Activated CD4-positive, CD25-positive, alpha-beta regulatory T cell treated with anti-CD3 and anti-CD28 coated beads, Interleukin-2, amount 50 U/mL, for 16 hours (primary cell): ENCODE results near the gene GYG1.
"Not testable (repeated sequence)": the region's sequence is repeated elsewhere in the genome, so short reads cannot be mapped to it uniquely, and the experiment has no call there.

Experiments used
- DNase-seq: peaks from one replicate; pipeline ENCODE4 v3.0.0-alpha.2; 2020; ENCODE audit warnings: low read depth, low spot score

Gene GYG1

DNA sequence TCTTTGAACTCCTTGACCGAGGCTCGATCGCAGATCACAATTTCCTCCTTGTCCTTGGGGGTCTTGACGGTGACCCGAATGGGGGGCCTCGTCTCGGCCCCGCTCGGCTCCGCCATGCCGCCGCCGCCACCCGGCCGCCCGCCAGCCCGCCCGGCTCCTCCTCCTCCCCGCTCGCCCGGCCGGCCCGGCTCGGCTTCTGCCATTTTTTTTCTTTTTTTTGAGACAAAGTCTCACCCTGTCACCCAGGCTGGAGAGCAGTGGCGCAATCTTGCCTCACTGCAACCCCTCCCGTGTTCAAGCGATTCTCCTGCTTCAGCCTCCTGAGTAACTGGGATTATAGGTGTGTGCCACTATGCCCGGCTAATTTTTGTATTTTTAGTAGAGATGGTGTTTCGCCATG, 3.8 kb upstream of the GYG1 start:
- DNase-seq = not testable (repeated sequence)

DNA sequence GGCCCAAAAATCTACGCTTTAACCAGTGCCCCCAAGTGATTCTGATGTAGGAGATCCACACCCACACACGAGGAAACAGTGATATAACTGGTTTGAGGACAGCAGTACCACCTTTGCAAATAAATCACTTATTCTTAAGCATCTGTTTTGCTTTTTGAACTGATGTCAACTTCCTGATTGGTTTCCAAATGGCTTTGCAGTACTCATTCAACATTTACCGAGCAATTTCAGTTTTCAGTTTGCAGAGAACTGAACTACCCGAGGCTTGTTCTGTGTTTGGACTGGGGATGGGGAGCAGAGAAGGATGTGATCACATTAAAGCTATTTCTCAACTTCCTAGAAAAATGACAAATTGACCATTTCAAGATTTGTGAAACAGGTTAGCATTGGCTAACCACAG, 1.1 kb upstream of the GYG1 start:
- no peak for DNase-seq

DNA sequence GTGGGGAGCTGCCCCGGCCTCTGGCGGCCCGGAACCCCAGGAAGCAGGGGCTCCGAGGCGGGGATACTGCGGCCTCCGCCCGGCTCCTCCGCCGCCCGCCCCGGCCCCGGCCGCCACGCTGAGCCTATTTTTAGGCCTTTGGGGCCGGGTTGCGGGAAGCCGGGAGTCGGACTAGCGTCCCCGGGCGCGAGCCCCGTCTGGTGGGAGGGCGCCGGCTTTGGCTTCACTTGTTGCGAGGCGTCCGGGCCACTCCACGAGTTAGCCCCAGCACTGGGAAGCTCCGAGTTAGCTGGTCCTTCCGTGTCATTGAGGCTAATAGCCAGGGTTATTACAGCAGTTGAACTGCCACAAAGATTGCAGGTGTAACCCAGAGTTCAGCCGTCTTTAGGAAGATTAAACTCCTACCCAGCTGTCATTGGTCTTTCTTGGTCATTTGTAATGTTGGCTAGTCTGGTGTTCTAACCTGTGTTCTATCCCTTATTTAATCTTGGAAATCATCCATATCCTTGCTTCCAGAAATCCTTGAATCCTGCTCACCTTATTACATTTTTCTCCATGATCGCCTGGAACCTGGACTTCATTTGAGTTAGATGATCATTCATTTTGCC, 791 bp downstream of the GYG1 start:
- DNase-seq = no peak

DNA sequence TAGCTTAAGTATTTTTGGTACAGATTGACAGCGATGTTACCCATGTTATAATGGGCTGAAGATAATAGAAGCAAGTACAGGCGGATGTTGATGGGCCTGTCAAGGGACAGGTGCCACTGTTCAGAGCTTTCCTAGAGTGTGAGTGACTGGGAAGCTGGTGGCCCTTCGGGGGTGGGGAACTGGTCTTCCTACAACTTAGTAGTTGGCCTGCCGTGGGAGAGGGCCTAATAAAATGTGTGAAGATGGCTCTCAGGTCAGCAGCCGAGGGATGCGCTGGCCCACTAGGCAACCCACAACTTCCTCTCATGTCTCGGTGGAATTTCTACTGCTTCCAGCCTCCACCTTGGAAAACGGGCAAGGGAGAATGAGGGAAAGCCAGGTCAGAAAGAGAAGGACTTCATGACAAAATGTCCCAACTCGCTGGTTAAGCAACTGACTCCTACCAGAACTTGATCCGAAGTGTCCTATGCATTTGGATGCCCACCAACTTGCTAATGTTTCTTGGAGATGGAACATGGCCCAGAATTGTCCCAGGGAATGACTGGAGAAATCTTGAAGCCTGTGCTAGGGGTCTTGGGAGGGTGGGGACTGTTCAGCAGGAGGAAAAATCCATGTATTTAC, 1.4 kb downstream of the GYG1 start:
- no peak for DNase-seq

DNA sequence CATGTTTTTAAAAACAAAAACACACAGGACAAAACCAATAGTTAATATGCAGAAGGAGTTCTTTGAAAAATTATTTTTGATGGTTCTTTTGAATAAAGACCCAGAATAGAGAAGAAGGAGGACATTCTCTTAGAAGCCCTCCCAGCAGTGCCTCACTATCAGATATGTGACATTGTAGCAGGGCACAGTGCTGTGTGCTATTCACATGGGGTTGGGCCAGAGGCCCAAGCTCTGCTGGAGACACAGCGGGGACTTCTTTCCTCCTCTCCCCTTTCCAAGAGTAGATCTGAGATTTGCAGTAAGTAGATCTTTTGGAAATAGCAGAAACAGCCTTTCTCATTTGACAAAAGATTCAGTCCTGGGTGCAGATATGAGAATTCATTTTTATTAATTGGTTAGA, 6.3 kb downstream of the GYG1 start:
- DNase-seq = no peak

DNA sequence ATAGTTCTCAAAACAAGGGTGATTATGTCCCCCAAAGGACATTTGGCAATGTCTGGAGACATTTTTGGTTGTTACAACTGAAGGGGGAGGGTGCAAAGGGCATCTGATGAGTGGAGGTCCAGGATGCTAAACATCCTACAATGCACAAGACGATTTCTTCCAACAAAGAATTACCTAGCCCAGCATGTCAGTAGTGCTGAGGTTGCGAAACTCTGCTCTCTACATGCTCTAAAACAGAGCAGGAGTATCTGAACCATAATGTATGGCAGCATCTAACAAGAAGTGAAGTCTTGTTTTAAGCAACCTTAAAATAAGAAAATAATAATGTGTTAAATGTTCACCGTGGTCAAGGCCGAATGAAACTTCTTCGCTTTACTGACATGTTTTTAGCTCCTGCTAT, 7.0 kb downstream of the GYG1 start:
- no peak for DNase-seq

DNA sequence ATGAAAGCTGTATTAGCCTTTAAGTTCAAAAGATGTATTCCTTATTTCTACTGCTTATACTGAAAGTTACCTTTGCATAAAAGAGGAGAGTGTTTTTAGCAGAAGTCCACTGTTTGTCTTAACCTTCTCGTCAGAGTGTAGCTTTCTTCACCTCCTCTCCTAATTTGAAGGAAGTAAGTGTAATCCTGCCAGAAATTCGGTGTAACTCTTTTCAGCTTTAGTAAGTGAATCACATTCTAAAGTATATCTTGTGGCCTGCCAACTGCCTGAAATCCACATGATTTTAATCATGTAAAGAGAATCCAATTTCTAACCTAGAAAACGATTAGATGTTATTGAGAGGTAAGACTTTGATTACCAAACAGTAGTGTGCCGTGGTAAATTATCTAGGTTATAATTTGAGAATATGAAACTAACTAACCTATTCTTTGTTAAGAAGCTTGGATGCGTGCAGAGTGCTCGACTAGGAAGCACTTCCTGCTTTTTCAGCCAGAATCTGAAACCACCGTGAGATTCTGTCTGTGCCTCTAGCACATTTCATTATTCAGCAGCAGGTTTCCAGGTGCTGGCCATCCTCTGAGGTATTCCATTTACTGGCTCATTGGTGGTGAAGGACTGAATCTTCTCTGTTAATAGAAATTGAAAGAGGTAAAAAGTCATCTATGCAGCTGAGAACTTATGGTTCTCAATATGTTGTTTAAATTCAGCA, 7.5 kb downstream of the GYG1 start:
- no peak for DNase-seq

DNA sequence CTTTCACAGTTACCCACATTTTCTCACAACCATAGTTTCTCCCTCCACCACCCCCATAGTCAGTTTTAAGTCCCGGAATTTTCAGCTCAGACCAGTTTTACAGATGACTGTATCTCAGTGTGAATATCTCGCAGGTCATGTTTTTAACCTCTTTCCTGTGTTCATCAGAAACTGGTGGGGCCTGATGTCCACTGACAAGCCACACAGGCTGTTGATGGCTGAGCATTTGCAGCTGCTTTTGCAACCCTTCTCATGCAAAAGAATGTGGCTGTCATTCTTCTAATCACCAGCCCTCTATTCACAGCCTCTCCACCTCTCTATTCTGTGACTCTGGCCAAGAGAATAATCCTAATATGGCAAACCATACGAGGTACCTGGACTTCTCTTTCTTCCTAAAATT, 8.5 kb downstream of the GYG1 start:
- no peak for DNase-seq

DNA sequence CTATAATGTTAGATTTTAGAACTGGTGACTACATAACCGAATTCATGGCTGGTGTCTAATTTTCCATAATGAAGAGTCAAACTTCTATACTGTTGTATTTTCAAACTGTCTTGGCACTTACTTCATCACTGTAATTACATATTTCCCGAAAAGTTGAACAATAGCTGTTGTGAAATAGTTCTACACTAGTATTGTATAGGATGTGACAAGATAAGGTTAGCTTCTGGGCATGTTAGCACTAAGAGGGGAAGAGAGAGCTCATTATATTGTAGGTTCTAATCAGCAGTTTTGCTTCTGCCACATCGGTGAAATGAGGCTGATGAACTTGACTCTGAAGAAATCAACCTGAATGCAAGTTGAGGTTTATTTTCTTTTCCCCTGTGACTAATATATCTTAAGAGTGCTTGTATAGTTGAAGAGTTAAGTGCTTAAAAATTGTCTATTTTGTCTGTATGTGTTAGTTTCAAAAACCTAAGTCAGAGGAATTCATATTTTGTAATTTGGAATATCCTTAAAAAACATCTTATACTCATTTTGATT, 8.9 kb downstream of the GYG1 start:
- DNase-seq = no peak

DNA sequence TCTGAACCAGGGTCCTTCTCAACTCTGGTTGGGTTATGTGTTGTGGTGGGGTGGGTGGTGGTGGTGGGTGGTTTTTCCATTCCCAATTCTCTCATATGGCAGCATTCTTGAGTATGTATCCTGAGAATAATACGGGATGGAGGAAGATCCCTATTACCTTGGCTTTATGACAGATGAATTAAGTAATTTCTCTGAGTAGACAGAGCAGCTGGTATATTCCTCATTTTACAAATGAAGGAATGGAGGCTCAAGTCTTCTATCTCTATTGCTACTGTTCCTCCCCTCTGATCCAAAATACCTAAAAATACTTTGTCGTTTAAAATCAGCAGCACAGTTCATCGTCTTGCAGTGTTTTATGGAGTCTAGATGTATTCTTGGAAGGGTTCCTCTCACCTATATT, 10.4 kb downstream of the GYG1 start:
- DNase-seq = no peak

DNA sequence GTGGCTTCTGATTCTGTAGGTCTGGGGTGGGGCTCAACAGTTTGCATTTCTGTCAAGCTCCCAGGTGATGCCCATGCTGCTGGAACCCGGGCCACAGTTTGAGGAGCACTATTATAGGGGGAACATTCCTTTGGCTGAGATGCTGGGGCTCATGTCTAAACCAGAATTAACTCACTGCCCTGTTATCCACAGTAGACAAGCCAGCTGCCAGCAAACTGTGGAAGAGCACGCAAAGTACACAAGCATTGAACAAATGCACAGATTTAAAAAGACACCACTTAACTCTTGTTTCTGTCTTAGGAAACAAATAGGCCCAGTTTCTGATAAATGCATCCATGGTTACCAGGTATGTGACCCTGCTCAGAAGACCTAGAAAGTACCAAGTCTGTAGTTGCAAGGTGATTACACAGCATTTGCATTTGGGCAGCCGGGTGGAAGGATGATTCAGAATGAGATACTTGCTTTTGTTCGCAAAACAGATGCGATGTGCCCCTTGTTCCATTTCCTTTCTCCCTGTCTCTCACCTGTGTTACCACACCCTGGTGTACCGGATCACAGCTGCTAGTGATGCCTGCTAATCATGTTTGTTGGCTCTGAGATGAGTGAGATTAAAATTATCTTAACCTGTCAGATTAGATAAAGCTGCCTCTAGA, 12.4 kb downstream of the GYG1 start:
- no peak for DNase-seq

DNA sequence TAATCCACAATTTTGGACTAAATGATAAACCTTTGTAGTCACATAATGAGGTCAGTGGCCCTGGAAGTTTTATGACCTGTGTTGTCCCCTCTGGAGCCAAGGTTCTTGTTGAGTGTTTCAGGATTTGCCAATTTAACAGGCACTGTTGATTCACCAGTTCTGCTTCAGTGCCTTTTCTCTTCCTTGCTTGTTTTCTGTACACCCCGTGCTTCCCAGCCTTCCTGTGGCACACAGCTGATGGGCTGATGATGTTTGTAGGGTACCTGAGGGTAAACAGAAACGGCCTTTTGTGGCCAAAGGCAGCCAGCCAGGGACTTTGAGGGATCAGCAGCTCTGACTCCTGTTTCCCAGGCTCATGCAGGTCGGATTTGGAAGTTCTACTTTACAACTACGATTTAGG, 13.3 kb downstream of the GYG1 start:
- DNase-seq = no peak

DNA sequence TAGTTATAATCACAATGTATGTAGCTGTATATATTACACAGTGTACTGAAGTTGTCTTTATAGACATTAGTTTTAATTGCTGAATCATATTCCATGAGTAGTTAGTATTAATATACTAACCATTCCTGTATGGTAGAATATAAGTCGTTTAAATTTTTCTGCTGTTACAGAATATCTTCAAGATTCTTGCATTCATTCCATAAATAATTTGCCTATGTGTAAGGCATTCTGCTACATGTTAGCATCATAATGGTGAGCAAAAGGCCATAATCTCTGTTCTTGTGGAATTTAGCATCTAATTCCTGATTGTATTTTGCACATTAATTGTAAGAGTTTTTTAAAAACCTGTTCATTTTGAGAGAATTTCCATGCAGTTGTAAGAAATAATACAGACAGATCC, 14.1 kb downstream of the GYG1 start:
- DNase-seq = no peak

DNA sequence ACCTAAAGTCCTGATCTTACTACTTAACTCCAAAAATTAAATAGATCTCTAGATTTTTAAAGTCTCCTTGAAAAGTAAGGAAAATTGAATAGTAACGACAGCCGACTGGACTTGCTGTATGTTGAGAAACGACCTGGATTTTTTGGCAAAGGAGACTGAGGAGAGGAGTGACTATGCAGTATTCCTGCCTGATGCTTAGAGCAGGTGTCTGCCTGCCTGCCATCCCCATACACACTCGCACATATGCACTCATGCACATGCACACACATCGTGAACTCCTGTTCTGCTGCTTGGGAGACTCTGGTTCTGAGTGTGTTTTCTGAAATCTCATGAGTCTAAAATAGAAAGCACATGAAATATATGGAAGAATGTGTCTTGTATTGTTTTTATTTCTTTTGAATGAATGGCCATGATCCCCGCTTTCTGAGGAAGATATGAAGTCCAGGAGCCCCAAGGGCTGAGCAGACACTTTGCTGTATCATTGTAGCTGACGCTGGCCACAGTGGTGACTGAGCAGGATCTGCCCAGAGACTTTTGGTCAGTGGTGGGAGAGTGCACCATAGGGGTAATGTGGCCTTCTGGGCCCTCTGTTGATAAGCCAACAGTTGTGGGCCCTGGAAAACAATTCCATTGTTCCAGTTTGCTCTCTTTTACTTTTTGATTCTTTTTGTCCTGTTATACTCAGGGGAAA, 16.4 kb downstream of the GYG1 start:
- DNase-seq = no peak

DNA sequence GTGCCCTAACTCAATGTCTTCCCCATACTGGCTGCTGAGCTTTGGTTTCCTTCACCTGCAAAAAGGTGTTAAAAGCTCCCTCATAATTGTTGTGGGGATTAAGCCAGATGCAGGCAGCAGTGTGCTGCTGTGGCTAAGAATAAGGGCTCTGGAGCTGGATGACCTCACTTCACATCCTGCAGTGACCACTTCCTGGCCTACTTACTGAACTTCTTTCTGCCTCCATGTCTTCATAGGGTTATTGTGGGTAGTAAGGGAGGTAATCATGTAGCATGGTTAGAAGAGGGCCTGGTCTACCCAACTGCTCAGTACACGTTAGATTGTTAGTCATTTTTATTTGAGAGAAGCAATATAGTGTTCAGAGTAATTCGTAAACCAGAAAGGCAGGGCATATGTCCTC, 18.4 kb downstream of the GYG1 start:
- no peak for DNase-seq

DNA sequence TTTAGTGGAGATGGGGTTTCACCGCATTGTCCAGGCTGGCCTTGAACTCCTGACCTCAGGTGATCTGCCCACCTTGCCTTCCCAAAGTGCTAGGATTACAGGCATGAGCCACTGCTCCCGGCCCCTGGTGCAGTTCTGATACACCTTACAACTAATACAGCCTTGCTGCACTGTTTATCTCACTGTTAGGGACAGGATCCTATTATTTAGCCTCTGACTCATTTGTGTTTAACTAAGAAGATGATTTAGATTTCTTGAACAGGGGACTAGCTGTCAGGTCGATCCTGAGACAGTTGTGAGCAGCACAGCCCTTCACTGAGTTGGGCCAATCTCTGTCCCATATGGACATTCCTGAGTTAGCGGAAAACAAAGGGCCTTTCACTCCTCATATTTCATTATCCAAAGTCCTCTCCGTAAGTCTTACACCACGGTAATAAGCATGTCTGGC, 19.2 kb downstream of the GYG1 start:
- DNase-seq = no peak

DNA sequence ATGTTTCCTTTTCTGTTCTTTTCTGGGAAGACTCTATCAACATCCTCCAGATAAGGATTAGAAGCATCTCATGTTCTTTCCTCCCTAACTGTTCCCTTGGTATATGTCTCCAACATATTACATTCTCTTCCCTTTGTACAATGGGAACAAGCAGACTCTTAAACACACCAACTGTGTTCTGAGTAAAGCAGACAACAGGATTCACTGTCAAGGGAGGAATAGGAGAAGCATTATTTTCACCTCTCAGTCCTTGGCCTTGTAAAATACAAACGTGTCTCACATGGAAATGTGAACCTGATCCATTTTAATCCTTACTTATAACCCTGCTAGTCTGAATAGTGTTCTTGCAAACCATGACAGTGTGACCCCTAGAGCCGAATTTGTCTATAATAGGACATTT, 19.6 kb downstream of the GYG1 start:
- no peak for DNase-seq

DNA sequence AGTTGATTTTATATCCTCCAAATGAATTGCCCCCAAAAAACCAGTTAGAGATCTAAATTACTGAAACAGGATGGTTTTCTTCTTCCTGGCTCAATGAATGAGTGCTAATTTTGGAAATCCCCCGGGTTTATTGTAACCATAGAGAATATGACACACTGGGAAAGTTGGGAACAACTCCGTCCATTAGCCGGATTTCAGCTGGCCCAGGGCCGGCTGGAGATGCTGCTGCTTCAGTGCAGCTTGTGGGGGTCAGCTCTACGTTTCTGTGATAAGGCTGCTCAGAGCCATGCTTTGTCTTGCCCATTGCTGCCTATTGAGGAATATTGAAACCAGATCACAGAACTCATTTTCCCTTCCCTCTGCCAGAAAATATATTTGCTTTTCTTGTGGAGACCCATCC, 20.3 kb downstream of the GYG1 start:
- DNase-seq = no peak

DNA sequence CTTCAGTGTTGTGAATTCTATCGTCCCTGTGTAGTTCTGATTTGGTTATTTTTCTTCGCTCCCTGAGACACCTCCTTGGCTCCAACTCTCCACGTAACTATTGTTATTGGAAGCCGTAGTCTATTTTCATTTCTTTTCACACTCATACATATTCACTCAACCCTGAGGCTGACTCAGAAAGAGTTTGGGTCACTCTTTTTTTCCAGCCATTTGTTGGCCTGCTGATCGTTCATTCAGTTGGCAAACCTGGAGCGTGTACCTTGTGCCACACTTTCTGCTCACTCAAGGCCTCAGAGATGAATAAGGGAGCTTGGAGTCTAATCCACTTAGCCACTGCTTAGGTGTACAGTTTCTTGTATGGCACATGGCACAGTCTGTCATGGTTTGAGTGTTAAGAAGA, 22.4 kb downstream of the GYG1 start:
- no peak for DNase-seq

DNA sequence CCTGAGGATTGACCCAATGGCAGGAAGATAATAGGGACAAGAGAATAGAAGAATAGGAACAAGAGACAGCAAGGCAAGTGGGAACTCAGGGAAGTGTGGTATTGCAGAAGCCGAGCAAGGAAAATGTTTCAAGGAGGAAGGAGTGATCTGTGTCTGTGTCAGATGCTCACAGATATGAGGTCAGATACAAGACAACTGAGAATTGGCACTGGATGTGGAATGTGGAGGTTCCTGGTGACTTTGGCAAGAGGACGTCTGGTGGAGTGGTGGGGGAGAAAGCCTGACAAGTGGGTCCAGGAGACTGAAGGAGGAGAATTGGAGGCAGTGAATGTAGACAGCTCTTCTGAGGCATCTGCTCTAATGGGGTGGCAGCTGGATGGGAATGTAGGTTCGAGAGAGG, 24.1 kb downstream of the GYG1 start:
- DNase-seq = no peak

DNA sequence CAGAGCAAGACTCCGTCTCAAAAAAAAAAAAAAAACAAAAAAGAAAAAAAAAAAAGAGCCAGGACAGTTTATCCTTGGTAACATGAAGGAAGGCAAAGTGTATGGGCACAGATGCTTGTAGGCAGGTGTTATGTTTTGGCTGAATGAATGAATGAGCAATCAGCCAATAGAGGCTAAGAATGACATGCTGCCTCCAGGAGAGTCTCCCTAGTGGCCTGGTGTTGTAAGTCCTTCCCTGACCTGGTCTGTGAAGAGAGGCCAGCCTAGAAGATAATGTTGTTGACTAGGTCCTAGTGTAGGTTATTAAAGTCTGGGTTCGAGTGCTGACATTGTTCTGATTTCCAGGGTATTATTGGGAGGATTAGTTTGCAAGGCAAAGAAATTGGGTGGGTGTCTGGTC, 24.9 kb downstream of the GYG1 start:
- DNase-seq = no peak
